Kidney (tissue), 14 donors: ENCODE results near the gene WSB1. TPM values are rescaled to one million over a fixed set of nuclear protein-coding genes. Genes with fewer than 3 reads are reported as not detected.
"Not testable (repeated sequence)": the region's sequence is repeated elsewhere in the genome, so short reads cannot be mapped to it uniquely, and the experiment has no call there.

Experiments used
- DNase-seq, 5 donors: peaks; one replicate each; pipeline ENCODE4 v3.0.0-alpha.2; 2013 to 2020
- FAIRE-seq: peaks from 2 replicates; lab custom pipeline; 2012; peaks lifted over from hg19 to GRCh38; lab: Jason Lieb, UNC
- H3K27ac ChIP-seq, 2 donors: one replicate each; pipeline ENCODE4 v1.7.0; 2013; ENCODE audit warnings: low read depth in 2 of 2, low read length in 2 of 2, inconsistent platforms in 1 of 2
- H3K27me3 ChIP-seq: one replicate; pipeline ENCODE4 v1.7.1; 2013; ENCODE audit warnings: low read length, inconsistent platforms; ENCODE audit not compliant: control insufficient read depth, insufficient read depth
- H3K36me3 ChIP-seq, 3 donors: one replicate each; pipeline versions ENCODE4 v1.7.0 to v1.7.1; 2013; ENCODE audit warnings: low read length in 3 of 3, control low read depth in 1 of 3, inconsistent platforms in 1 of 3; ENCODE audit not compliant: insufficient read depth in 3 of 3, control insufficient read depth in 2 of 3
- H3K4me1 ChIP-seq, 3 donors: one replicate each; pipeline versions ENCODE4 v1.7.0 to v1.7.1; 2013; ENCODE audit warnings: low read length in 3 of 3, inconsistent platforms in 1 of 3, low read depth in 1 of 3; ENCODE audit not compliant: control insufficient read depth in 2 of 3, insufficient read depth in 2 of 3
- H3K4me3 ChIP-seq, 3 donors: one replicate each; pipeline versions ENCODE4 v1.7.0 to v1.8.1; 2013; ENCODE audit warnings: low read length in 3 of 3, control low read depth in 1 of 3, inconsistent platforms in 1 of 3
- H3K9ac ChIP-seq, 3 donors: one replicate each; pipeline versions ENCODE4 v1.7.0 to v1.7.1; 2013; ENCODE audit warnings: low read length in 3 of 3, control low read depth in 1 of 3, inconsistent platforms in 1 of 3
- H3K9me3 ChIP-seq, 3 donors: one replicate each; pipeline versions ENCODE4 v1.7.0 to v1.7.1; 2013; ENCODE audit warnings: low read length in 3 of 3, control low read depth in 1 of 3, inconsistent platforms in 1 of 3; ENCODE audit not compliant: control insufficient read depth in 2 of 3, insufficient read depth in 1 of 3
- CTCF ChIP-seq: IDR thresholded peaks from 3 replicates; pipeline ENCODE4 v1.5.1; 2012; ENCODE audit warnings: mild to moderate bottlenecking, moderate library complexity, borderline replicate concordance; ENCODE audit not compliant: insufficient read depth; ENCODE audit errors: extremely low read depth
- intact Hi-C: fragments of 100-400 bp; cut with DNase I; formaldehyde crosslinking; loops from one replicate; pipeline ENCODE4 v1.11.1; 2022
- polyA plus RNA-seq: library from polyadenylated mRNA; stranded (reverse); fragments of 350-450 nt; fragmentation: Illumina TruSeq; extraction: RNeasy Lipid Tissue Mini Kit (QIAGEN cat#74804); gene quantifications from one replicate; pipeline ENCODE4 v1.2.3, GENCODE V29; 2014; ENCODE audit warnings: low read depth, low replicate concordance; ENCODE audit not compliant: insufficient read depth
- total RNA-seq: library from RNA; stranded (reverse); fragmentation: NEBNext Ultra II Directional; extraction: Animal tissue kit (Norgen Biotek cat#: 25700); gene quantifications from one replicate; pipeline ENCODE4 v1.2.1, GENCODE V29; 2021
- donor health status: control.
- donor health status: control.
- donor health status: control.
- donor health status: control.
- donor health status: control.
- donor health status: DM: yes; HTN: yes; CAD: no.
- donor health status: Normal renal cell carcinoma (clear cell type).

The WSB1 gene
- total and polyA plus RNA-seq, 2 donors from 2014 or later = 59.8 to 195 TPM

DNA sequence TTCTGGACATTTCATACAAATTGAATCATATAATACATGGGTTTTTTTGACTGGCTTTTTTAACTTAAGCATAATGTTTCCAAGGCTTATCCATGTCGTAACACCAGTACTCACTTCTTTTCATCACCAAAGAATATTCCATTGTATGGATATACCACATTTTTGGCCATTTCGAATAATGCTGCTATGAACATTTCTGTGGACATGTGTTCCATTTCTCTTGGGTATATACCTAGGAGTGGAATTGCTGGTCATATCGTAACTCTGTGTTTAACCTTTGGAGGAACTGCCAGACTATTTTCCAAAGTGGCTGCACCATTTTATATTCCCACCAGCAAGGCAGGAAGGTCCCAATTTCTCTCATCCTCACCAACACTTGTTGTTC, 46.0 kb upstream of the WSB1 start:
- peaks cover 0 to 14% (median 0%) of the 10 kb centered on the region in 3 donors for H3K4me1 ChIP-seq
- no peak for TF ChIP-seq CTCF
- no peak overlapping the region for H3K4me3 ChIP-seq
- H3K27ac ChIP-seq = no peak overlapping the region
- no peaks in the 10 kb centered on the region for H3K36me3 ChIP-seq
- H3K9me3 ChIP-seq = no peaks in the 10 kb centered on the region
- H3K27me3 ChIP-seq = no peaks in the 10 kb centered on the region
- intact Hi-C loops = no loop called here
- no peak for FAIRE-seq
- no peak for DNase-seq
- no peak overlapping the region for H3K9ac ChIP-seq

- intact Hi-C loops, DNase-seq, H3K27ac ChIP-seq, FAIRE-seq, H3K4me1 ChIP-seq, H3K27me3 ChIP-seq, H3K9me3 ChIP-seq, H3K36me3 ChIP-seq, H3K4me3 ChIP-seq, H3K9ac ChIP-seq: not testable (repeated sequence)
Observed at GRCh38 chr17:27250791-27251190, 43.1 kb upstream of the WSB1 start.

DNA sequence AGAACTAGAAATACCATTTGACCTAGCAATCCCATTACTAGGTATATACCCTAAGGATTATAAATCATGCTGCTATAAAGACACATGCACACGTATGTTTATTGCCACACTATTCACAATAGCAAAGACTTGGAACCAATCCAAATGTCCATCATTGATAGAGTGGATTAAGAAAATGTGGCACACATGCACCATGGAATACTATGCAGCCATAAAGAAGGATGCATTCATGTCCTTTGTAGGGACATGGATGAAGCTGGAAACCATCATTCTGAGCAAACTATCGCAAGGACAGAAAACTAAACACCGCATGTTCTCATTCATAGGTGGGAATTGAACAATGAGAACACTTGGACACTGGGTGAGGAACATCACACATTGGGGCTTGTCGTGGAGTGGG, 39.1 kb upstream of the WSB1 start:
- H3K9me3 ChIP-seq = not testable (repeated sequence)

DNA sequence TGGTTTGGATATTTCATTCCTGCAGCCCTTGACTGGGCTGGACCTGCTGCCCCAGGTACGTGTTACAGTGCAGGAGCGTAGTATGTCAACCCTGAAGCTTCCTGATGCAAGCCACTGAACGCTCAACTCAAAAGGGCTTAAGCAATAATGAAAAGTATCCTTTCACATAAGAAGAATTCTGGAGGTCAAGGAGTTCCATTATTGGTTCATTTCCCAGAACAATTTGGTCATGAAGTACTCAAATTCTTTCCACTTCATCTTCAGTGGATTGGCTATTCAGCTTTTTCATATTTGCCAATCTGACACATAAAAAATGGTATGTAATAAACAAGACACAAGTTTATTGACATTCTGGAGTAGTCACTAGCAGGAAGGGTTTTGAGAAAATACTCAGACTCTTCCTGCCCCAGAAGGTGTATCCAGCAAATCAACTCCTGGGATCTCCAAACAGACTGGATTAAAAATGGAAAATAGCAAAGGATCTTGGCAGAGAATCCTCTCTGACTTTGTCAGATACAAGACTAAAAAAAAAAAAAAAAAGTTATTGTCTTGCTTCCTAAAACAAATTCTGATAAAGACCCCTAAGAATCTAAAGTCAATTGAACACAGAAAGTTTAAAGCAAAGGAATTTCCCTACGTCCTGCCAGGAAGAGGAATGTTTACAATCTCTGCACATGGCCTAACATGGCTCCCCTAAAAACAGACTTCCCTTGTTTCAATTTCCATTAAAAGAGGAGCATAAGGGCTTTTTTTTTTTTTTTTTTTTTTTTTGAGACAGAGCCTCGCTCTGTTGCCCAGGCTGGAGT, 37.5 kb upstream of the WSB1 start:
- H3K27me3 ChIP-seq = no peaks in the 10 kb centered on the region
- no peaks in the 10 kb centered on the region for H3K9me3 ChIP-seq
- intact Hi-C loops = no loop called here
- DNase-seq (no peak), FAIRE-seq (no peak)
- peaks cover 0 to 5% (median 0%) of the 10 kb centered on the region in 3 donors for H3K4me1 ChIP-seq
- no peak for TF ChIP-seq CTCF
- H3K4me3 ChIP-seq = no peak overlapping the region
- no peaks in the 10 kb centered on the region for H3K36me3 ChIP-seq
- H3K27ac ChIP-seq = peak overlapping the region in 1 of 2 donors; percentile 60
- no peak overlapping the region for H3K9ac ChIP-seq

More for the DNA sequence above, 39.1 kb upstream of the WSB1 start:
- H3K9ac ChIP-seq, H3K27me3 ChIP-seq, intact Hi-C loops, DNase-seq, FAIRE-seq, H3K27ac ChIP-seq, H3K4me1 ChIP-seq, H3K36me3 ChIP-seq, H3K4me3 ChIP-seq: not testable (repeated sequence)
